Mesendoderm (in vitro differentiated cells): ENCODE results near the gene JARID2.

Experiments
- DNase-seq: peaks from one replicate; pipeline ENCODE4 v3.0.0; 2013
- H2AK5ac ChIP-seq: 2 replicates; pipeline ENCODE4 v1.6.1; 2013; ENCODE audit warnings: low read length, inconsistent platforms
- H2BK120ac ChIP-seq: 2 replicates; pipeline ENCODE4 v1.6.1; 2013; ENCODE audit warnings: low read depth, mild to moderate bottlenecking, low read length, moderate library complexity, mixed read lengths
- H2BK15ac ChIP-seq: replicated peaks from 2 replicates; pipeline ENCODE4 v1.6.1; 2013; ENCODE audit warnings: low read depth, mild to moderate bottlenecking, moderate library complexity
- H2BK5ac ChIP-seq: 2 replicates; pipeline ENCODE4 v1.6.1; 2013; ENCODE audit warnings: low read length, inconsistent platforms
- H3K18ac ChIP-seq: 2 replicates; pipeline ENCODE4 v1.6.1; 2013; ENCODE audit warnings: mild to moderate bottlenecking, low read length, mixed read lengths
- H3K23ac ChIP-seq: one replicate; pipeline ENCODE4 v1.6.1; 2013; ENCODE audit warnings: low read length
- H3K27ac ChIP-seq: 2 replicates; pipeline ENCODE4 v1.5.1; 2013; ENCODE audit warnings: low read depth, mild to moderate bottlenecking, inconsistent platforms, low read length, moderate library complexity
- H3K27me3 ChIP-seq: 2 replicates; pipeline ENCODE4 v1.6.1; 2013; ENCODE audit warnings: low read length, control low read depth, mild to moderate bottlenecking, inconsistent platforms; ENCODE audit not compliant: insufficient read depth, poor library complexity
- H3K36me3 ChIP-seq: 2 replicates; pipeline ENCODE4 v1.6.1; 2013; ENCODE audit warnings: low read length, inconsistent platforms; ENCODE audit not compliant: control insufficient read depth, insufficient read depth
- H3K4ac ChIP-seq: one replicate; pipeline ENCODE4 v1.6.1; 2013; ENCODE audit warnings: low read depth, mild to moderate bottlenecking, low read length, moderate library complexity
- H3K4me1 ChIP-seq: 2 replicates; pipeline ENCODE4 v1.6.1; 2013; ENCODE audit warnings: low read depth, low read length, inconsistent platforms; ENCODE audit not compliant: control insufficient read depth
- H3K4me2 ChIP-seq: 2 replicates; pipeline ENCODE4 v1.6.1; 2013; ENCODE audit warnings: low read length
- H3K4me3 ChIP-seq: 2 replicates; pipeline ENCODE4 v1.5.1; 2013; ENCODE audit warnings: mild to moderate bottlenecking, low read length
- H3K56ac ChIP-seq: one replicate; pipeline ENCODE4 v1.6.1; 2013; ENCODE audit warnings: low read length
- H3K79me1 ChIP-seq: 2 replicates; pipeline ENCODE4 v1.6.1; 2013; ENCODE audit warnings: low read length, inconsistent platforms
- H3K79me2 ChIP-seq: 2 replicates; pipeline ENCODE4 v1.6.1; 2013; ENCODE audit warnings: mild to moderate bottlenecking, low read length; ENCODE audit not compliant: control insufficient read depth, insufficient read depth
- H3K9ac ChIP-seq: 2 replicates; pipeline ENCODE4 v1.6.1; 2013; ENCODE audit warnings: low read length, inconsistent platforms
- H4K5ac ChIP-seq: one replicate; pipeline ENCODE4 v1.6.1; 2013; ENCODE audit warnings: low read length
- H4K8ac ChIP-seq: one replicate; pipeline ENCODE4 v1.6.1; 2013; ENCODE audit warnings: low read depth, mild to moderate bottlenecking, control low read depth, low read length, moderate library complexity
- WGBS: extraction: QIAGEN DNeasy Blood & Tissue Kit; methylation state at CpG from one replicate; pipeline ENCODE4 v1.1.7; 2013; ENCODE audit warnings: low lambda C conversion rate, missing lambda C conversion rate; ENCODE audit not compliant: insufficient coverage; ENCODE audit errors: extremely low coverage; 5-methylcytosine and 5-hydroxymethylcytosine counted together

Gene JARID2

DNA sequence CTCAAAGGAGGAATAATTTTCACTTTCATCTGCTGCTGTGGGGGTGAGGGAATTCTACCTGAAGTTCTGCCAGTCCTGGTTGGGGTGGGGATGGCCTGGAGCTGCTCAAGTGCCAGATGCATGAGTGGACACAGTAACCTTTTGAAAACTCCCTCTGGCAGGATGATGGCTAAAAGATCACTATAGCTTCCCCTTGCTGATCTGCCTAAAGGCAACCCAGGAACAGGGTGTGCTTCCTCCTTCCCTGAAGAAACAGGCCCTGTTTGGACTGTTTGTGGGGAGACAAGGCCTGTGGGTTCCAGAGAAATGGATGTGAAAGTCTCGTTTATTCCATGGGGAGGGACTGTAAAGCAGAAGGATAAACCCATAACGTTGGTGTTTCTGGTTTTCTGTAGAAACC, 240.1 kb downstream of the JARID2 start:
- WGBS = no CpG with 5 or more reads among the region's 2 CpGs
- no peak overlapping the region for H3K56ac ChIP-seq
- H3K27ac ChIP-seq = no peak overlapping the region
- H3K27me3 ChIP-seq = no peaks in the 10 kb centered on the region
- H3K79me1 ChIP-seq = peaks cover 10% of the 10 kb centered on the region
- H2BK15ac ChIP-seq = no peak overlapping the region
- H3K4me2 ChIP-seq = no peak overlapping the region
- no peak for DNase-seq
- H2AK5ac ChIP-seq = no peak overlapping the region
- H3K4me3 ChIP-seq = no peak overlapping the region
- no peak overlapping the region for H4K8ac ChIP-seq
- H3K23ac ChIP-seq = no peak overlapping the region
- peaks cover 24% of the 10 kb centered on the region for H3K79me2 ChIP-seq
- H3K4ac ChIP-seq = no peak overlapping the region
- H3K36me3 ChIP-seq = peaks cover 3% of the 10 kb centered on the region
- no peak overlapping the region for H4K5ac ChIP-seq
- no peak overlapping the region for H3K18ac ChIP-seq
- no peak overlapping the region for H2BK5ac ChIP-seq
- peaks cover 1% of the 10 kb centered on the region for H3K4me1 ChIP-seq
- H3K9ac ChIP-seq = no peak overlapping the region
- H2BK120ac ChIP-seq = no peak overlapping the region

DNA sequence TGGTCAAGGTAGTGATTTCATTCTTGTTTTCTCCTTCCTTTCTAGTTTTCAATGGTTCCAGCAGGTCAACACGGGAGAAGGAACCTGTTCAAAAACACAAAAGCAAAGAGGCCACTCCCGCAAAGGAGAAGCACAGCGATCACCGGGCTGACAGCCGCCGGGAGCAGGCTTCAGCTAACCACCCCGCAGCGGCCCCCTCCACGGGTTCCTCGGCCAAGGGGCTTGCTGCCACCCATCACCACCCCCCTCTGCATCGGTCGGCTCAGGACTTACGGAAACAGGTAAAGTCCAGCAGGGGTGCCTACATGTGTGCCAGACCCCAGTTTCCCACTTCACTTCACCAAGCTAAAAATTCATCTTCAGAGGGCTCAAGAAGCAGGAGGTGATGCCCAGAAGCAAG, 241.4 kb downstream of the JARID2 start:
- Histone ChIP-seq H3K23ac (no peak overlapping the region), H4K8ac (no peak overlapping the region), H3K27me3 (no peaks in the 10 kb centered on the region), H2AK5ac (no peak overlapping the region), H2BK120ac (no peak overlapping the region), H3K36me3 (peaks cover 3% of the 10 kb centered on the region), H3K18ac (no peak overlapping the region), H3K79me1 (peaks cover 12% of the 10 kb centered on the region), H2BK5ac (no peak overlapping the region), H3K27ac (no peak overlapping the region), H3K79me2 (peaks cover 22% of the 10 kb centered on the region), H2BK15ac (no peak overlapping the region), H3K4me1 (peaks cover 3% of the 10 kb centered on the region), H3K4me3 (no peak overlapping the region), H3K4ac (no peak overlapping the region), H3K56ac (no peak overlapping the region), H4K5ac (no peak overlapping the region), H3K4me2 (no peak overlapping the region), H3K9ac (no peak overlapping the region)
- no CpG with 5 or more reads among the region's 13 CpGs for WGBS
- no peak for DNase-seq

DNA sequence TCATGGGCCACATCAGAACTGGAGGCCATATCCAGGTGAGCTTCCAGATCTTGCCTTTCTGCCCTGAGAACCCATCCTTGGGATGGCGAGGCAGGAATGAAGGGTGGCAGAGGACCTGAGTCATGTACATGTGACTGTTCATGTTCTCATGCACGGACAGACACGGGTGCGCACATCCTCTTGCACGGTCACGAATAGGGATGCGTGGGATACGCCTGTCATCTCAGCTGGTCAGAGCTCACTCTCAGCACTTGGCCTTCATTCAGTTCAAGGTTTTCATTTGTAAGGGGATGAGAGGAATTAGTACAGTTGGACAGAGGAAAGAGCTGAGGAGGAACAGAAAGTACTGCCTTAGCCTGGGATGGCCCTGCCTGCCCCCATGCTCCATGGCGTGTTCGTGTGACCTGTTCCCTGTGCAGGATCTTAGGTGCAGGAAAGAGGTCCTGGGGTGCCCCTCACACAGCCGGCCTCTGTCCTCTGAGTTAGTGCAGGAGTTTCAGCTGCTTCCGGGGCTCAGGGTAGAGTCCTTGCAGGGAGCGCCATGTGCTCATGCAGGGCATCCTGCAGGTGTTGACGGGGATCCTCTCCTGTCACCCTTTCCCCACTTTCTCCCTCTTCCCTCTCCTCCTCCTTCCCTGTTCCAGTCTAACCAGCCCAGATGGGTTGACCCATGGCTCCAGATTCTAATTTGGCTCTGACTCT, 243.5 kb downstream of the JARID2 start:
- H3K79me1 ChIP-seq = peaks cover 11% of the 10 kb centered on the region
- no peak overlapping the region for H4K5ac ChIP-seq
- no peak overlapping the region for H3K4me2 ChIP-seq
- H3K36me3 ChIP-seq = peaks cover 3% of the 10 kb centered on the region
- H2BK120ac ChIP-seq = no peak overlapping the region
- no peak overlapping the region for H2AK5ac ChIP-seq
- H3K56ac ChIP-seq = no peak overlapping the region
- no peak overlapping the region for H3K27ac ChIP-seq
- H3K9ac ChIP-seq = no peak overlapping the region
- no CpG with 5 or more reads among the region's 14 CpGs for WGBS
- no peak overlapping the region for H4K8ac ChIP-seq
- H3K4ac ChIP-seq = no peak overlapping the region
- no peak overlapping the region for H3K4me3 ChIP-seq
- H2BK15ac ChIP-seq = no peak overlapping the region
- peaks cover 9% of the 10 kb centered on the region for H3K79me2 ChIP-seq
- DNase-seq = no peak
- no peaks in the 10 kb centered on the region for H3K27me3 ChIP-seq
- no peak overlapping the region for H3K18ac ChIP-seq
- H2BK5ac ChIP-seq = no peak overlapping the region
- H3K4me1 ChIP-seq = peaks cover 11% of the 10 kb centered on the region
- H3K23ac ChIP-seq = no peak overlapping the region

DNA sequence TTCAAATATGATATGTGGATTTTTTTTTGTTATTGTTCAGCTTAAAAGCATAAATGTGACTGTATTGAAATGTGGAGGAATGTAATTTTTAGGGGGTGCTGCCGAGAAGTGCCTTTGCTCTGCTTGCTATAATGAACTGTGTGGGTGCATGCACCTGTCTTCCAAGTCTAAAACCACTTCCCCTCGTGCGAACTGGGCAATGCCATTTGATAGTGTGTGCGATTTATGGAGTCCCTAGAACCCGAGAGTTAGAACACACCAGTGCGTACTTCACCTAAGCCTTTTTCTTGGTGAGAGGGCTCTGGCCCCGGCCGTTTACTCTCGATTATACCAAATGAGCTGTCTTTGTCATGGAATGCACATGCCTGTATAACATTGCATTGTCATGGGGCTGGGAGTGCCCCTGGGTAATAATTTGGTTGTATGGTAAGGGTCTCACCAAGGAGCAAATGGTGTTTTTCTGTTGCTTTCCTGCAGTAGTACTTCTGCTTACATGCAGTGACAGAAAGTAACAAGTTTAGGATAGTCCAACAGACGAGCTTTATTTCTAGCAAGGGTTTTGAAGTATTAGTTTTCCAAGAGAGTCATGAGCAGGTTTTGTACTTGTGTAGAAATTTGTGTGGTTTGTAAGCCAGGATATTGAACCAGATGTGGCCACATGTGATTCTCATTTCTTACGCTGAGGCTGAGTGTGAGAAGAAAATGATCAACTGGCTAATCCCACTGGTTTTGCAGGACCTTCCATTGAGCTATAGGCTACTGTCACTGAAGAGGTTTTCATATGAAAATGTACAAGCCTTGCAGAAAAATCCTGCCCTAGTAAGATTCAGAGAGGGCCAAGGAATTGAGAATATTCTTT, 244.6 kb downstream of the JARID2 start:
- H3K4ac ChIP-seq = no peak overlapping the region
- no peak overlapping the region for H4K5ac ChIP-seq
- no peak overlapping the region for H3K18ac ChIP-seq
- no peak overlapping the region for H4K8ac ChIP-seq
- no peak overlapping the region for H2AK5ac ChIP-seq
- H2BK120ac ChIP-seq = no peak overlapping the region
- no peak overlapping the region for H3K23ac ChIP-seq
- no peak overlapping the region for H3K4me2 ChIP-seq
- H3K27me3 ChIP-seq = no peaks in the 10 kb centered on the region
- H3K36me3 ChIP-seq = peaks cover 3% of the 10 kb centered on the region
- H2BK5ac ChIP-seq = no peak overlapping the region
- peaks cover 10% of the 10 kb centered on the region for H3K79me2 ChIP-seq
- no peak overlapping the region for H2BK15ac ChIP-seq
- peaks cover 13% of the 10 kb centered on the region for H3K79me1 ChIP-seq
- H3K4me3 ChIP-seq = no peak overlapping the region
- H3K27ac ChIP-seq = no peak overlapping the region
- no peak overlapping the region for H3K56ac ChIP-seq
- no peak overlapping the region for H3K9ac ChIP-seq
- WGBS = no CpG with 5 or more reads among the region's 11 CpGs
- H3K4me1 ChIP-seq = peaks cover 11% of the 10 kb centered on the region
- no peak for DNase-seq

DNA sequence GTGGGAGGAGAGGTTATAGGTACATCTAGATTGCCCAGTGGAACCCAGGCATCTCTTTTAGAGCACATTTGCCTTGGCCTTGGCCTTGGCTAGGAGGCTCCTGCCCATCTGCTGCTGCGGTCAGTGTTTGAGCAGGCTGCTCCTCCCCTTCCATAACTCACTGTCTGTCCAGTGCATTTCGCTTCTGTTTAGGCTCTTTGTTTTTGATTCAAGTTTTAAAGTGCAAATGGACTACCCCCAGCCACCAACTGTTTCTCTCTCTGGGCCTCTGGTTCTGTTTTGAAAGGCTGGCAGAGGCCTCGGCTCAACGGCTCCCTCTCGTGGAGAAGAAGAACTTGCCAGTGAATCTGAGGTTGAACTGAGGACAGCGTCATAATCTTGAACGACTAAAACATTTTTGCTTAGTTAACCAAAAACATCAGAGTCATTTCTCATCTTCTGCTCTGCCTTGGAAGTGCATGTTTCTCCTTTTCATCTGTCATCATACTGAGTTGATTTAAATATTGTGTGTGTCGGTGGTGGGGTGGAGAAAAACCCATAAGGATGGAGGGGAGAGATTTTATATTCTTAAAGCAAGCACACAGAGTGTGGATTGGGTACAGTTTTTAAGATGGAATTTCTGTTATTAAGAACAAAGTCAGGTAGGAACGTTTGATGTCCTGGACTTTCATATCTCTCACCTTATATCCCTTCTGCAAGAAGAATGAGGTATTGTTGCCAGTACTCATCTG, 245.6 kb downstream of the JARID2 start:
- DNase-seq = peak; percentile 66
- Histone ChIP-seq H3K27ac (no peak overlapping the region), H2BK5ac (no peak overlapping the region), H3K56ac (peak overlapping the region; percentile 73), H3K4me1 (peaks cover 11% of the 10 kb centered on the region), H3K9ac (peak overlapping the region; percentile 18), H3K4me2 (no peak overlapping the region), H2BK15ac (no peak overlapping the region), H4K8ac (no peak overlapping the region), H3K4ac (no peak overlapping the region), H4K5ac (no peak overlapping the region), H3K36me3 (peaks cover 5% of the 10 kb centered on the region), H3K4me3 (no peak overlapping the region), H2AK5ac (no peak overlapping the region), H3K23ac (no peak overlapping the region), H3K79me2 (peaks cover 9% of the 10 kb centered on the region), H3K27me3 (no peaks in the 10 kb centered on the region), H2BK120ac (no peak overlapping the region), H3K18ac (no peak overlapping the region), H3K79me1 (peaks cover 13% of the 10 kb centered on the region)
- WGBS = no CpG with 5 or more reads among the region's 9 CpGs
